Stimulated activated CD8-positive, alpha-beta memory T cell treated with anti-CD3 and anti-CD28 coated beads, Interleukin-4, amount 100 ng/mL, for 1 hour (primary cell): ENCODE measurements around the gene MAD1L1.
"Not testable (repeated sequence)": the region's sequence is repeated elsewhere in the genome, so short reads cannot be mapped to it uniquely, and the experiment has no call there.

Source experiments
- DNase-seq, 2 donors: peaks; one replicate each; pipeline ENCODE4 v3.0.0-alpha.2; 2020; ENCODE audit warnings: low read depth in 2 of 2, low spot score in 1 of 2

The MAD1L1 gene

DNA sequence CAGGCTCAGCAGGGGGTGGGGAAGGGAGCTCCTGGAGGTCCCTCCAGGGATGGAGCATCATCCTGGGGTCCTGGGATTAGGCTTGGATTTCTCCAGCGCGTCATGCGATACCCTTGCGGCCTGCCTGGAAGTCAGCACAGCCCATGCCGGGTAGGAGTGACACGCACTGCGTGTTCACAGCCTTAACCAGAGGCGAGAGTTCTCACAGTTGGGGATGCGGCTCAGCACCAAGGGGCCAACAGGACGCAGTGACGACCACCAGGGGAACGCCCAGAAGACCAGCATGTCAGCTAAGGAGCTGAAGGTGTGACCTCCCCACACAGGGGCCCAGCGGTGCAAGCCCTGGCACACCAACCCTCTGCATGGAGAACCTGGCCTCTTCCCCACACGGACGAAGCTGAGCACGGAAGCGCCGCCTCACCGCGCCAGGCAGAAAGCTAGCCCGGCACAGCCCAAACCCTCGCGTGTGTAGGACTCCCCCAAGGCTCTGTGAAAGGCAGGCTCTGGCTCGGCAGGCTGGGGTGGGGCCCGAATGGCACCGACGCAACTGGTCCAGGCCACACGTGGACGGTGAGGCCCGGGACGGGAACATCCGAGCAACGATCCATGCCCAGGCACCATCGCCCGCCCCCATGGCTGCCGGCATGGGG, 364.1 kb downstream of the MAD1L1 start:
- DNase-seq, result no peak

DNA sequence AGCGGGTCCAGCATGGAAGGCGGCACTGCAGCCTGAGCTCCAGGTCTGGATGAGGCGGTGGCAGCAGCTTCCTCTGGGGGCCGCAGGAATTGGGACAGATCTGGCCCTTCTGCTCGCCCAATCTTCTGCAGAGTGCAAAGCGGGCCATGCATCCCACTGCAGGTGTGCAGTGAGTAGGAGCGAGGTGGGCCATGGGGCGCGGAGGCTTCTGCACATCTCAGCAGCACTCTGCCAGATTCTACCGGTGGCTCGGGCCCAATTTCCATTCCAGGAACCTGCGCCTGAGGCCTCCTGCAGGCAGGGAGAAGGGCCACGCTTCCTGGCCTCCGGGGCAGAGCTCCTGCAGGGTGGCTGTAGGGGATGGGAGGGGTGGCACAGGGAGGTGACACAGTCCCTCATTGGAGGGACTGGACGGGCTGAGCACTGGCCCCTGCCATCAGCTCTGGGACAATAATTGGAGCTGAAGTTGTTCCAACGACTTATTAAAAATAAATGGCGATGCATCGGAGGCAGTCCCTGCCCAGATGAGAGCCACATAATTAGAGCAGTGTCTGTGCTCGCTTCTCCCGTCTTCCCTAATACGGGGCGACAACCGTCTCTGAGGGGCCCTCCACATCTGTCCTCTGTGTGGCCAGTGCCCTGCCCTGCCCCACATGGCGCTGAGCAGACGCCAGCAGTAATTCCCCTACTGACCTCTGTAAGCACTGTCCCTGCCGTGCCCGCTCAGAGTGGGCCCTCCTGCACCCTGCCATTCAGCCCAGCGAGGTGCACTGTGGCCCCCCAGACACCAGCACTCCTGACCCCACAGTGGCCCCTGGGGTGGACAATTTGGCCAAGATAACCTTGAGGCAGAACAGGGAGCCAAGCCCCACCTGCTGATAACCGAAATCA, 365.1 kb downstream of the MAD1L1 start:
- DNase-seq, result no peak

DNA sequence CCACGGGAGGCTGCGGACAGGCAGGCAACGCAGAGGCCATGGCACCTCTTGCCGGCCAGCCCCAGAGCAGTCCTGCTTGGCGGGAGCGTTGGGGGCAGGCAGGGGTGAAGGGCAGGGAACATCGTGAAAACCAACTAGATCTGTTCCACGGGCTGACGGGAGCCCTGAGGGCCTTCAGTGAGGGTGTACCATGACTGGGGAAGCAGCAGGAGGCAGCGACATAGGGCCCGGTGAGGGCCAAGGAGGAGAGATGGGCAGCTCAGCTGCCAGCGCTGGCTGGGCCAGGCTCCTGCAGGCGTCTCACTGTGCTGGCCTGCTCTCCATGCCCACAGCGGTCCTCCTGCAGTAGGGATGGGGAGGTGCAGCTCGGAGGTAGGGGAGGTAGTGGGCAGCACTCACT, 366.1 kb downstream of the MAD1L1 start:
- no peak for DNase-seq

DNA sequence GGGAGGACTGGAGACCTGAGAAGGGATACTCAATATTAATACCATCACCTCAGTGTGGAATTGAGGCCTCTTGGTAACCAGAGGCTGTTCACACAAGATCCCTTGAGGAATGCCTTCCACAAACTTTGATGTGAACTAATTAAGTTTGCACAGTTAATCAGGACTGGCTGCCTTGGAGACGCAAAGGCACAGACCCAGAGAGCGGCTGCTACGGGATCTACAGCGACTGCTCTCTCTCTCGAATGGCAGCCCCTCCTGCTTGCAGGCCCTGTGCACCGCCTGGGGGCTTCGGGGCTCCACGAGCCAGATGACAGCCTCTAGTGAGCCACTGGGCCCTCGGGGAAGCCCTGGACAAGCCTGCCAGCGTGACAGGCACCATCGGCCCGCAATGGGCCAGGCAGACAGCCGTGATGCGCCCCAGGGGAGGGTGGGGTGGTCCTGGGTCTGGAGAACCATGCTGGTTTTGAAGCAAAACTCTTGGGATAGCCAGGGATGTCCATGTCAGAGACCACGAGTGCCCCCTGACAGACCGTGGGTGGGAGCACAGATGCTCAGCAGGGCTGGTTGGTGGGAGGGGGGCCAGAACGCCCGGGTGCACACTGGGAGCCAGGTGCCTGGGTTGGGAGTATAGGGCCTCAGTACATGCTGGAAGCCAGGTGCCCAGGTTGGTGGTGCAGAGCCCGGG, 367.0 kb downstream of the MAD1L1 start:
- DNase-seq, result no peak

DNA sequence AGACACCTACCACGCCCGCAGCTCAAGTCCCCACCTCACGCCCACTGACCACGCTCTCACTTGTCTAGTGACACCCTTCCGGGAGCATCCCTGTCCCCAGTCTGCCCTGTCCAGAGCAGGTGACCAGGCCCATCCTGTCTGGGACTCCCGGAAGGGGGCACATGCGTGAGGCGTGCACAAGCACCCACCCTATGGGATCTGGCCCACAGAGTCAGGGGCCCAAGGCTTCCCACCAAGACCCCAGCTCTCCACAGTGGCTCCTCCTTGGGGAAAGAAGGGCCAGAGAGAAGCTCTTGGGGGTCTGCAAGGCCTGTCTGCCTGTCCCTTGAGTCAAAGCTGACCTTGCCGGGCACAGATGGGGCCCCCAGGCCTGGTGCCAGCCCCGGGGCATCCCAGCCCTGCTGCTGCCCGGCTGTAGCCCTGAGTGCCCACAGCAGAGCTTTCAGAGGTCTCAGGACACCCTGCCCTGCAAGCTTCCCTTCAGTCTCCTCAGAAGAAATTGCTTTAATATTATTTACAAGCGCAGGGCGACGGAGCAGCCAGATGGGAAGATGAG, 367.7 kb downstream of the MAD1L1 start:
- DNase-seq, result no peak

DNA sequence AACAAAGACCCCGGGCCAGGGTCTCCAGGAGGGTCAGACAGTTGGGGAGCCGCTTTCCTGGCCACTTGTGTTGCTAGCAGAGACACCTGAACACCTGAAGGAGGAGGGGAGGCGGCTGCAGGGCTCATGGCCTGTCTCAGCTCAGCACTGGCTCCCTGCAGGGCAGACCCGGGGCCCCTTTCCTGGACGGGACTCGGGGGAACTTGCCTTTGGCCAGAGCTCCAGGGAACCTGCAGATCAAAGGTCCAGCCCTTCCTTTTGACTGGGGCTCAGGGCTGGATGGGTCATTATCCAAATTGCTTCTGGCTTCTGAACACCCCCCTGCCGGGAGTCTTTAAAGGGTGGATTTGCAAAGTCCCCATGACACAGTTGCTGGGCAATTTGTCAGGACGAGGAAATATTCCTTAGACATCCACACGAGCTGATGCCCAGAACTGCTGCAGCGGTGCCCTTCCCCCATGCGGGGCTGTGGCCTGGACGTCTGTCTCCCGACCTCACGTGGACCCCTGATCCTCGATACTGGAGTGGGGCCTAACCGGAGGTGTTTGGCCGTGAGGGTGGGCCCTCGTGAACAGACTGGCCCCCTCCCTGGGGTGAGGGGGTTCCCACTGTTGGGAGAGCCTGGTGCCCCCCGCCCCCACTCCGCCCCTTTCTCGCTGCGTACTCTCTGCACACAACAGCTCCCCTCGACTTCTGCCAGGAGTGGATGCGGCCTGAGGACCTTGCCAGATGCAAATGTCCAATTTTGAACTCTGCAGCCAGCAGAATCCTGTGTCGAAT, 368.4 kb downstream of the MAD1L1 start:
- DNase-seq, result no peak

DNA sequence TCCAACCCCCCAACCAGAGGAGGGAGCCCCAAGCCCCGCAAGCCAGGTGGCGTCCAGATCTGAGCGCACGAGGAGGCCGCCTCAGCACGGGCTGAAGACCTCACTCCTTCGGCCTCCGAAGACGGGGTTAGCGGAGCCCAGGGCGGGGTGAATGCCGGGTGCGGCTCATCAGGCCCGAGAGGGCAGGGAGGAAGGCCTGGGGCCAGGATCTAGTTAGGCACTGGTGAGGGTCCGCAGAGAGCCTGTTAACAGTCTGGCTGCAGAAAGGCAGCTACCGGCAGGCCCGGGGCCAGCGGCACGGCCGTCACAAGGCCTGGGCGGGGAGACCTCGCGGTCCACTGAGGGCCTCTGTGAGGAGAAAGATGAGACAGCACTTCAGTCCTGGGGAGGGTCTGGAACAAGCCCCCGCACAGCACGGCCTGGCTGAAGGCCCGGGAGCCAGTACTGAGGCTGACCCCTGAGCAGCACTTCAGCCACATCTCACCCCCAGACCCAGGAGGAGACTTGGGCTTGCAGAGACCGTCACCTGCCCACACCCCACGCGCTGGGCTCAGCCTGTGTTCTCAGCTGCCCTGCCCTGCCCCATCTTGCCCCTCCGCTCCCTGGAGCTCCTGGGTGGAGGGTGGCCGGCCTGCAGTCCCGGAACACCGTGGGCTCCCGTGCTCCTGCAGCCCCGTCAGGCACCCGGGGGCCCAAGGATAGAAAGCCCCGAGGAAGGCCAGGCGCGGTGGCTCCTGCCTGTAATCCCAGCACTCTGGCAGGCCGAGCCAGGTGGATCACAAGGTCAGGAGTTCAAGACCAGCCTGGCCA, 369.4 kb downstream of the MAD1L1 start:
- DNase-seq, result no peak

DNA sequence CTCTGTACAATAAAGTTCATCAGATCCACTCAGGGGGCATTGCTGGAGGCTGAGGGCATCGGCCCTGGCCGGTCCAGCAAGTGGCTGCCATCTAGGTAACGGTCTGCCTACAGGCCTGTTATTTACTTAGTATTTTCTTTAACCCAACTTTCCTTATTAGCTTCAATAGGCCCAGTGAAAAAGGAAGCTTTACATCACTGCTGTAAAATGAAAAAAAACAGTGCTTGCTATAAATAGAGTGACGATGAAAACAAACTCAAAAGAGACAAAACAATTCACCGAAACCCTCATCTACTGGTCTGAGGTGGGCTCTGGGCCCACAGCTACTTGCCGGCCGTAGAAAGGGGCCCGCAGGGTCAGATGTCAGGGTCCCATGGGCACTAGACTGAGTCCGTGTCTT, 370.2 kb downstream of the MAD1L1 start:
- no peak for DNase-seq

DNA sequence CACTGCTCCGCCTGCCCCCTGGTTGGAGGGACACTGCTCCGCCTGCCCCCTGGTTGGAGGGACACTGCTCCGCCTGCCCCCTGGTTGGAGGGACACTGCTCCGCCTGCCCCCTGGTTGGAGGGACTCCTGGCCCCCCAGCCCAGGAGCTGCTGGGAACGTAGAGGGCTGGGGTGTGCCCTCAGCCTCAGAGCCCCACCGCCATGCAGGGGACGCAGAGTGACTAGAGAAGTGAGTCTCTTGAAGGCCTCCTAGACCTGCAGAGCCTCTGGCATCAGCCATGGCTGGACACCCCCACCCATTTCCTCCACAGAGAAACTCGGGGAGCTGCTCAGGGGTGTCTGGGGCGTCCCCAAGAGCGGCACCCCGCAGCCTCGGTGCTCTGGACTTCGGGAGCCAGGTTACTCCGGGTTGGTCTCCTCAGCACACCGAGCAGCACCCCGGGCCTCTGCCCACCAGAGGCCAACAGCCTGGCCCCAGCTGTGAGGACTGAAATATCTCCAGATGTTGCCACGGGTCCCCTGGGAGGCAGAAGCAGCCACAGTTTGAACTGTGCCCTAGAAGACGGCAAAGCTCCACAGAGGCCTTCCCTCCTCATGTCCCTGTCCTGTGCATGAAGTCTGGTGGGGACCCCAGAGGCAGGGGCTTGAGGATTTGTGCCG, 370.8 kb downstream of the MAD1L1 start:
- no peak for DNase-seq

DNA sequence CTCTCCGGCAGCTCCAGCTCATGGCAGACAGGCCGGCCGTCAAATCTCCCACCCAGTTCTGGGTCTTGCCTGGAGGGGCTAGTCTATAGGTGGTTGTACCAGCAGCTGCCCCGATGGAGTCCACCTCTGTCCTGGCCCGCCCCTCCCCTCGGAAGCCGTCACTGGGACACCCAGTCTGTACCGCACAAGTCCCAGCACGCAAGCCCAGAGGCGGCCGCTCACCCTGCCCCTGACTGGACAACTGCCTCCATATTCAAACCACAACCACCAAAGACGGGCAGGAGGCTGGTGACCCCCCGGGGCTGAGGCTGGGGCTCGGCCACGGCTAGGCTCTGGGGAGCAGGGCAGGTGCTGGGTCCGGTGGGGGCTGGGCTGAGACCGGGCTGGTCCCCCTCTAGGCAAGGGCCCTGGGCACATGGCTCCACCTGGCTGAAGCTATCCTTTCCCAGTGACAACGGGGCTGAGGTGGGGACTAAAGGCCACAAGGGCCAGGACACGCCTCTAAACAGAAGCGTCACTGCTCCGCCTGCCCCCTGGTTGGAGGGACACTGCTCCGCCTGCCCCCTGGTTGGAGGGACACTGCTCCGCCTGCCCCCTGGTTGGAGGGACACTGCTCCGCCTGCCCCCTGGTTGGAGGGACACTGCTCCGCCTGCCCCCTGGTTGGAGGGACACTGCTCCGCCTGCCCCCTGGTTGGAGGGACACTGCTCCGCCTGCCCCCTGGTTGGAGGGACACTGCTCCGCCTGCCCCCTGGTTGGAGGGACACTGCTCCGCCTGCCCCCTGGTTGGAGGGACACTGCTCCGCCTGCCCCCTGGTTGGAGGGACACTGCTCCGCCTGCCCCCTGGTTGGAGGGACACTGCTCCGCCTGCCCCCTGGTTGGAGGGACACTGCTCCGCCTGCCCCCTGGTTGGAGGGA, 371.6 kb downstream of the MAD1L1 start:
- not testable (repeated sequence) for DNase-seq

DNA sequence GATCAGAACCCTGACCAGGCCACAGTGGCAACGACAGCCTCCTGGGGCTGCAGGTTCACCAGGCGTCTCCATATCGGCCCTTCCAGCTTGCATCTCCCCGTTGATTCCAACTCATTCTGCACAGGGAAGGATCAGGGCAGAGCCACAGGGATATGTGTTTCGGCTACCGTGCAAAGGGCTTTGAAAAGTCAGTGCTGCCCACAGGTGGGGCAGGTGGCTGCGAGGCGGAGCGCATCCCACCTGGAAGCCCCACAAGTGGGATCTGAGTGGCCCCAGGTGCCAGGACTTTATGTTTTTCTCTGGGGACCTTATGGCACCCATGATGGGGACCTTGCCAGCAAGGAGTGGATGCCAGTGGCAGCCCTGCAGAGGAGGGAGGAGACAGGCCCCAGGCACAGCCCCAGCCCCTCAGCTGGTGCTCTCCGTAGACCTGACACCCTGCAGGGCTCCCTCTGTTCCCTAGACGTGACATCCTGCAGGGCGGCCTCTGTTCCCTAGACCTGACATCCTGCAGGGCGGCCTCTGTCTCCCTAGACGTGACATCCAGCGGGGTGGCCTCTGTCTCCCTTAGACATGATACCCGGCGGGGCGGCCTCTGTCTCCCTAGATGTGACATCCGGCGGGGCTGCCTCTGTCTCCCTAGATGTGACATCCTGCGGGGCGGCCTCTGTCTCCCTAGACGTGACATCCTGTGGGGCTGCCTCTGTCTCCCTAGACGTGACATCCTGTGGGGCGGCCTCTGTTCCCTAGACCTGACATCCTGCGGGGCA, 373.3 kb downstream of the MAD1L1 start:
- DNase-seq, result no peak

DNA sequence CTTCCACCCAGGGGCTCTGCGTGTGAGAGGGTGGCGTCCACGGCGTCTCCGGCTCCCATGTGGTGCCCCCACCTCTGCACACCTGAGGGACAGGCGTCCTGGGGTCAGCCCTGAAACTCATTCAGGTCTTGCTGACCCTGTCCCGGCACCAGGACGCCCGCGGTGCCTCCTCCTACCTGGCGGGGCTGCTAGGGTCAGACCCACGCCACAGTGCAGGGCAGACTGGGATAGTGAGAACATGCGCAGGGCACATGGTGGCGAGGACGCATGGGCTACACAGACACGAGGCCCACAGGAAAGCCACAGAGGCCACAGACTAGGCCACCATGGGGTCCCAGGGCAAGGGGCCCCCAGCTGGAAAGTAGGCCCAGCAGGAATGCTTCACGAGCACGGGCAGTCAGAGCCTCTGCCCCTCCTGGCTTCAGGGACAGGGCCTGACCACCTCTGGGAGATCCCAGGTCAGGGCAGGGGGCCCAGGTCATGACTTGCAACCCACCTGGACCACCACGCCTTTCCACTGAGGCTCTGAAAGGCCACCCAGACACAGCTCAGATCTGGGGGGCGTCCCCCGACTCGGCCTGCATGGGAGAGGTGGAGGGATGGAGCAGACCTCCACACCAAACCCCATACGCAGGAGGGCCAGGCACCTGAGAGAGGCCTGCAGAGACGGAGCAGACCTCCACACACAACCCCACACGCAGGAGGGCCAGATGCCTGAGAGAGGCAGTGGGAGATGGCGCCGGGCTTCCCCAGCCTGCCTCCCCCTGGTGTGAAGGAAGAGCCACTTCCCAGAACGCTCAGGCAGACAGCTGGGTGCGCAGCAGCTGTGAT, 374.1 kb downstream of the MAD1L1 start:
- DNase-seq, result no peak

DNA sequence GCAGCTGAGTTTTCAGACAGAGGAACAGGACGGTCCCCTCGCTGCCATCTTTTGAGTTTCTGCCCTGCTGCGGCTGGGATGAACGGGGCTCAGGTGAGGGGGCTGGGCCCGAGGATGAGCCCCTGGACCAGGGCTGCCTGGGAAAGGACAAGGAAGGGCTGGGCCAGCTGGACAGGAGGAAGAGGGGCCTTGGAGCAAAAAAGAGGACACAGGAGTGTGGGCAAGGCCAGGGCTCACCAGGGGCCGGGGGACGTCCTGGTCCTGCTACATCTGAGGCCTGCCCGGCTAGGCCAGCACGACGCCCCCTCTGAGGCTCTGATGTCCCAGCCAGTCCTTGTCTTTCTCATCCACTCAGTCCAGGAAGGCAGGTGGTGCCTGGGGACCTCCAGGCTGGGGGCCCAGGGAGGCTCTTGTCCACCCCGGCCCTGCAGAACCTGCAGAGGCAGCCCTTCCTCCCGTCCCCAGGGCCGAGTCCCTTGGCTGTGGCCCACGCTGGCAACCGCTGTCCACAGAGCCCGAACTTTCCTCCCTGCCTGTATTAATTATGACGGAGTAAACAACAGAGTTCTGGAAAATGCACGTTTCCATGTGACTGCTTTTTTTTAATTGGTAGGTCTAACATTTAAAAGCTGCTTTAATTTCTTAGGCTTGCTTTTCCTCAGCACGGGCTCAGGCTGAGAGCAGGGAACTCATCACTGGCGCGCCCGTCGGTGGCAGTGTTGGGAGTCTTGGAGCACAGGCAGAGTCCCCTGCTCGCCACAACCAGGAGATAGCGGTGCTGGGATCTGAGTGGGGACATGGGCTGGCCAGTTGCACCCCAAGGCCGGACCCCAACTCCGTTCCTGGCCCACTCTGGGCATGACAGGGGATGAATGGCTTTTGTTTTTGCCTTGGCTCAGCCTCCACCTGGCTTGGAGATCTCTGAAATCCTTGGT, 375.0 kb downstream of the MAD1L1 start:
- no peak for DNase-seq

DNA sequence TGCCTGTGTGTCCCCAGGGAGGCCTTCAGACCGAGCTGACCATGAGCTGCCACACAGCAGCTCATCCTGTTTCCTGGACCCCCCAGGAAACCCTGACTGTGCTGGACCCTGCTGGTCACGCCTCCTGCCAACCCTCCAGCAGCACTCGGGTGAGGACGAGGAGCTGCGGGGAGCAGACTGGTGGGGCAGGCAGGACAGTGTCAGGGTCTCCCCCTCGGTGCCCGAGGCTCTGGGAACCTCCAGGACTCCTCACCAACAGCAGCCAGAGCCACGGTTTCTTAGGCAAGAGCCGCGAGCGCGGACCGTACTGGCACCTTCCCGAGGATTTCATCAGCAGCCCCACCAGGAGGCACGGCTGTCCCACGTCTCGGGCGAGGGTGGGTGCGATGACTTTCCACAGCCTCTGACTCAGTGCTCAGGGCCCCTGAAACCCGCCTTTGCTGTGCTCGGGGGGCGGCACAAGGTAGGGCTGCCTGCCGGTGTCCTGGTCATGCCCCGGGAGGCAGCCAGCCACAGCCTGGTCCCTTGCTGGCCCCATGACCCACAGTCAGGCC, 375.8 kb downstream of the MAD1L1 start:
- no peak for DNase-seq

DNA sequence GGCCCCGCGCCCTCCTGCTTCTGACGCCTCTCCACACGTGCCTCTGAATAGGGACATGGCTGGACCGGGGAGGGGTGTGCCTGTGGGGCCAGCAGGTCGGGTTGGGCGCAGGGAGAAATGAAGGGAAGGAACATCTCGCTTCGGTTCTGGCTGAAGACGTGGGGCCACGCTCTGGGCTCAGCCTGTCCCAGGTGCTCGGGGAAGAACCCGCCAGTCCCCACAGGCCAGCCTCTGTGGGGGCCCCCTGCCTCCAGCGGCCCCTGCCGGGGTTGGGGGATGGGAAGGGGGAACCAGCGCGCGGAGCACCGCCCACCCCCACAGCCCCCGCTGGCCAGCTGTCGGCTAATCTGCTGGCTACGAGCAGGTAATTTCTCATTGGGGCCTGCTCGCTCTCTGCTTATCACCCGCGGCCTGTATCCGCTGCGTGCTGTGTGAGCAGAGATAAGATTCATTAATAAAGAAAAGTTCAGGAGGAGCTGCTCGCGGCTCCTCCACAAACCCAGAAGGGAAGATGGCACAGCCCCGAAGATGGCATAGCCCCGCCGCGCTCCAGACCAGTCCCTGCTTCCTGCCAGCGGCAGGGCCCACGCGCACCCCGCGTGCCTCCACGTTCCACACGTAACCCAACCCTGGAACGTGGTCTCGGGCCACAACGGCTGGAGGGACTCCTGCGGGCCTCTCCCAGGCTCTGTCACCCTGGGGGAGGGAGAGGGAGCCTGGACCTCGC, 376.4 kb downstream of the MAD1L1 start:
- no peak for DNase-seq
